Epithelial cell of esophagus (primary cell): ENCODE results near the gene PPP1R1B.
A peak's percentile ranks its signal among the peaks of the same experiment; 100 is the strongest.
"Not testable (repeated sequence)": the region's sequence is repeated elsewhere in the genome, so short reads cannot be mapped to it uniquely, and the experiment has no call there.

Experiments used
- DNase-seq: peaks from one replicate; pipeline ENCODE4 v3.0.0; 2010; ENCODE audit warnings: low read depth
- H3K4me3 ChIP-seq: 2 replicates; pipeline ENCODE4 v1.5.1; 2011; ENCODE audit warnings: mild to moderate bottlenecking, low read length, control low read depth
- TF ChIP-seq, protein P1 (sequence below): IDR thresholded peaks from 2 replicates; pipeline ENCODE4 v1.5.1; 2011; ENCODE audit warnings: low read depth, mild to moderate bottlenecking, low read length, control low read depth, inconsistent platforms; ENCODE audit not compliant: insufficient read depth; ENCODE audit errors: missing control alignments

Gene PPP1R1B

DNA sequence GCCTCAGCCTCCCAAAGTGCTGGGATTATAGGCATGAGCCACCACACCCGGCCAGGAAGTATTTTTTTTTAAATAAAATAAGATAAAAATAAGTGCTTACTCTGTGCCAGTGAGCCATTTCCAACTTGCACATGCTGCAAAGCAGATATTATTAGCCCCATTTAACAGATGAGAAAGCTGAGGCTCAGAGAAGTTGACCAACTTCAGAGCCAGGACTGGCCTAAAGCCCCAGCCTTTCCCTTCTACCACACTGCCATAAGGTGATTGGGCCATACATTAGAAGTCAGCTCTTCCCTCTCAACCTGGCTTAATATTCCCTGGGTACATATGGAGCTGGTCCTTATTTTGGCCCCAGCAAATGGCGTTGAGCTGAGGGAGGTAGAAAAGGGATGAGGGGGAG, 44.1 kb upstream of the PPP1R1B start:
- TF ChIP-seq, protein P1, sequence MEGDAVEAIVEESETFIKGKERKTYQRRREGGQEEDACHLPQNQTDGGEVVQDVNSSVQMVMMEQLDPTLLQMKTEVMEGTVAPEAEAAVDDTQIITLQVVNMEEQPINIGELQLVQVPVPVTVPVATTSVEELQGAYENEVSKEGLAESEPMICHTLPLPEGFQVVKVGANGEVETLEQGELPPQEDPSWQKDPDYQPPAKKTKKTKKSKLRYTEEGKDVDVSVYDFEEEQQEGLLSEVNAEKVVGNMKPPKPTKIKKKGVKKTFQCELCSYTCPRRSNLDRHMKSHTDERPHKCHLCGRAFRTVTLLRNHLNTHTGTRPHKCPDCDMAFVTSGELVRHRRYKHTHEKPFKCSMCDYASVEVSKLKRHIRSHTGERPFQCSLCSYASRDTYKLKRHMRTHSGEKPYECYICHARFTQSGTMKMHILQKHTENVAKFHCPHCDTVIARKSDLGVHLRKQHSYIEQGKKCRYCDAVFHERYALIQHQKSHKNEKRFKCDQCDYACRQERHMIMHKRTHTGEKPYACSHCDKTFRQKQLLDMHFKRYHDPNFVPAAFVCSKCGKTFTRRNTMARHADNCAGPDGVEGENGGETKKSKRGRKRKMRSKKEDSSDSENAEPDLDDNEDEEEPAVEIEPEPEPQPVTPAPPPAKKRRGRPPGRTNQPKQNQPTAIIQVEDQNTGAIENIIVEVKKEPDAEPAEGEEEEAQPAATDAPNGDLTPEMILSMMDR, result no peak
- no peak for DNase-seq
- H3K4me3 ChIP-seq, result no peak overlapping the region

DNA sequence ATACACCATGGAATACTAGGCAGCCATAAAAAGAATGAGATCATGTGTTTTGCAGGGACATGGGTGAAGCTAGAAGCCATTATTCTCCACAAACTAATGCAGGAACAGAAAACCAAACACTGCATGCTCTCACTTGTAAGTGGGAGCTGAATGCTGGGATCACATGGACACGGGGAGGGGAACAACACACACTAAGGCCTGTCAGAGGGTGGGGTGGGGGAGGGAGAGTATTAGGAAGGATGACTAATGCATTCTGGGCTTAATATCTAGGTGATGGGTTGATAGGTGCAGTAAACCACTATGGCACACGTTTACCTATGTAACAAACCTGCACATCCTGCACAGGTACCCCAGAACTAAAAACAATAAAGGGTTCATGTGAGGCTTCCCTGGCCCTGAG, 36.6 kb upstream of the PPP1R1B start:
- H3K4me3 ChIP-seq, result not testable (repeated sequence)
- peak; percentile 58 for DNase-seq

DNA sequence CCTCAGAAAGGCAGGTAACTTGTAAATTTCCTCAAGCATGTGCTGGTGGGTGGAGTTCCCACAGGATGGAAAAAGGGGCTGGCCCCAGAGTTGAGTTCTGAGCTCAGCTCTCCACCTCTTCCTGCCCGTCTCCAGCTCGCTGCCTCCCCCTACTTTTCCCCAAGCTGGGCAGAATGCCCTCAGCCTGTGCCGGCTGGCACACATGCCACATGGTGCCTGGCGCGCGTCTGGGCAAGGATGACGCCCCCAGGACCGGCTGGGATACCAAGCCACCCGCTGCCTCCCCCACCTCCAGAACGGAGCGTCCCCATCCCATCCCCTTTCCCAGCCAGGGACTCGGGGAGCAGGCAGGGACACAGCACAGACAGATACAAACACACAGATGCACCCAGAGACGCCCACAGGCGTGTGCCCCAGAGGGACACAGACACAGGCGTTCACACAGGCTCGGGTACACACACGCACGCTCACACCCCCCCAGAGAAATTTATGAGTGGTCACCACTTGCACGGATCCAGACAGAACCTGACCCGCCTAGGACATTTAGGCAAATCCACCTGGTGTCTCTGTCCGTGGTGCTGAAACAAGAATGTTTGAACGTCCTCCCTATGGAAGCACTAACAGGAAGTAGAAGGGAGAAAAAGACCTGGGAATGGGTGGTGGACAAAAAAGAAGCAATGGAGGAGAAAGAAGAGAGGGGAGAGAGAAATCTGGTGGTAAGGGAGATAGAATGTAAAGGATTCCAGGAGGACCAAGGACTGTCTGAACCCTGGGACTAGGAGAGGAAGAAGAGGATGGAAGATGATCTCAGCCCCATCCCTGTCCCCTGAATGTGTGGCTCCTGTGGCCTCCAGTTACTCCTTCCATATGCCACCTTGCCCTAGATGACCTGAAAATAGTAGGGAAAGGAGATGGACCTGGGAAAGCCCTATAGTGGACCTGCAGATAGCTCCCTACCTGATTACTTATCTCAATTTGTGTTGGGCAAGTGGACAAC, 34.5 kb upstream of the PPP1R1B start:
- no peak overlapping the region for H3K4me3 ChIP-seq
- TF ChIP-seq, protein P1, result no peak
- peak; percentile 78 for DNase-seq

DNA sequence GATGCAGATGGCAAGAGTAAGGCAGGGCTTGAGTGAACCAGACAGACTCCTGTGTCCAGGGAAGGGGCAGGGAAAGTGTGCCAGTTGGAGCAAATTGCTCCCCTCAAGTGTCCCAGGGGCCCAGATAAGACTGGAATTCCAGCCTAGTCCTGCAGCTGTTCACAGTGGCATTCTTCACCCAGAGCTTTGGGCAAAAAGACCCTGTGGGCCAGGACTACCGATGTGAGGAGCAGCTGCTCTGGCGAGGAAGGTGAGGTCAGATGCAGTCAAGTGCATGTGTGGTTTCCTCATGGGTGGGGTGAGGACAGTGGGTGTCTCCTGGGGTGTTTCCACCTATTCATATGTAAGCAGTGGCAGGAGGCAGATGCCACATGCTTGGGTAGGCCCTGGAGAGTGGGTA, 33.4 kb upstream of the PPP1R1B start:
- TF ChIP-seq, protein P1, result no peak
- no peak overlapping the region for H3K4me3 ChIP-seq

DNA sequence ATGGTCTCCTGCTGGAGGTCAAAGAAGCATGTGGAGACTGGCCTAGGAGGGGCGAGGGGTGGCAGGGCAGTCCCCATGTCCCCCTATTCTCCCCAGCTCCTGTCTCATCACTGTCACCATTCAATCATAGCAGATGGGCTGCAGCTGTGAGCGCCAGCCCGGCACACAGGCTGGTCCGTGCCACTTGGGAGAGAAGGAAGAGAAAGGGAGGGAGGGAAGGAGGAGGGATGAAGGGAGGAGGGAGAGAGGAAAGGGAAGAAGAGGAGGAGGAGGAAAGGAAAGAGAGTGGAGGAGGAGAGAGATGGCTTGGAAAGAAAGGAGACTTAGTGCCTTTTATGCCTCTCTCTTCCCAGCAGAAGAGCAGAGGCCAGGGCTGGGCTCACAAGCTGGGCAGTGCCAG, 31.5 kb upstream of the PPP1R1B start:
- no peak overlapping the region for H3K4me3 ChIP-seq
- TF ChIP-seq, protein P1, result no peak
- no peak for DNase-seq

More for the DNA sequence above, 33.4 kb upstream of the PPP1R1B start:
- no peak for DNase-seq

DNA sequence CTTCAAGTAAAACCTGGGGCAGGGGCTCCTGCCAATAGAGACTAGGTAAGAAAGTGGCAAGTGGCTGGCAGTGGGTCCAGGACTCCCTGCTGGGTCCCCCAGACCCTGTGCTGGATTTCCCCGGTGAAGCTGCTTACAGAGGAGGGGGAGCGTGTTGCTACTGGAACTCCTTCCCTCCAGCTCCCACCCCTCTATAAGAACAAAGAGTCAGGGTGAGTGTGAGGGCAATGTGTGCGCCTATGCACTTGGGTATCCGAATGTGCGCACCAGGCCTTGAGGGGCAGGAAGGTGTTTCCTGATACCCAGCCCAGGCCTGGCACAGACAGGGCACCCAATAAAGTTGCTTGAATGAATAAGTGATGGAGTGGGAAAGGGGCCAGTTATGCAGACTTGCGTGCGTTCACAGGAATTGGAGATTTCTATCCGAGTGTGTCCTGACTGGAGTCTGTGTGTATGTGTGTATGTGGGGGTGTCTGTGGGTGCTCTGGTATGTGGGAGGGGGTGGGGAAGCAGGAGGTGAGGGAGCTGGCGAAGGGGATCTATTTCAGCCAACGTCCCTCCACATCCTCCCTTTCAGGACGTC, 30.7 kb upstream of the PPP1R1B start:
- no peak for DNase-seq
- TF ChIP-seq, protein P1, result no peak
- no peak overlapping the region for H3K4me3 ChIP-seq

DNA sequence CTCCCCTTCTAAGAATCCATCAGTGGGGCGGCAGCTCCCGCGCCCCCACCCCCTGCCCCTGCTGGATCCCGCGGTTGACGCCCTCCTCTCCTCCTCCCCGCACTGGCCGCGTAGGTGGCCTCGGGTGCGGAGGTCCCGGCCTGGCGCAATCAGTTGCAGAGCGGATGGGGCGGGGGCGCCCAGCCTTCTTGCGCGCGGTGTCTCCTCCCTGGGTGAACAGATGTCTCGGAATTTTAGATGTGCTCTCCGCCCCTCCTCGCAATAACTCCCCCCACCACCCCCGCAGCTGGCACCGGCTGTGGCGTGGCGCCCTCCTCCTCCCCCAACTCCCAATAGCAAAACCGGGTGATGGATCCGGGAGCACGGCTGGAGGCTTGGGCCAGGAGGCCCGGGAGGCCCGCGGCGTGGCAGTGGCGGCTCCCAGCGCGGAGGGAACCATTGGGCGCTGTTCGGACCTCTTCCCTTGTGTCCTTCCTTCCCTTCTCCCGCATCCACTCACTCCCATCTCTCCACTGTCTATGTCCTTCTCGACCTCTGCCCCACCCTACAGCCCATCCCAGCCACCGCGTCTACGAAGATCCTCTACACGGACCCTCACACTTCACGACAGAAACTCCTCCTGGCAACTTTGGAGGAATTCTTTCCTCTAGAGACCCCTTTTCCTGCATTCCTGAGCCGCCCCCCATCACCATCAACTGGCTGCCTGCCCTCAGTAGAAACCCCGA, 30.0 kb upstream of the PPP1R1B start:
- H3K4me3 ChIP-seq, result no peak overlapping the region
- TF ChIP-seq, protein P1, result no peak
- no peak for DNase-seq
